ENCODE results near the gene TADA2A.
A peak's percentile ranks its signal among the peaks of the same experiment; 100 is the strongest.

The TADA2A gene

DNA sequence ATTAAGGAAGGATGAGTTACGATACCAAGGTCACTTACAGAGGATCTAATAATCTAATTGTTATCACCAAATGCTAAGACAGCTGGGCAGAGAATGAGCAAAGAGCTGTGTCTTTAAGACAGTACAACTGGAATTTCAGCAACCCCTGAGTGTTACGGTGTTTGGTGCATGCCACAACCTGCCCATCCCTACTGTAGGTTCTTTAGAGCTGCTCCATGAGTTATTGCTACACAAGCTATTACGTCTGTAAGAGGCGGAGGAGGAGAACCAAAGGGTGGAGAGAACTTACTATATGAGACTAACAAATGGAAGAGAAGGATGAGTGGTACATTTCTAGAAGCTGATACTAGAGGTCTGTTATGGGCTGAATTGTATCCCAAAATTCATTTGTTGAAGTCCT lies 45.1 kb upstream of the TADA2A start:
- POLR2A ChIA-PET: interaction anchor here (0.6 to 1.4 kb wide), 2 partner anchors 19 to 36 kb away, joined by 4 read pairs; no protein-coding TSS in a partner anchor
- Histone ChIP-seq H3K4me1 (ENCODE audit: control insufficient read depth, insufficient read depth, low read length) (peaks cover 7% of the 10 kb centered on the region), H3K9me3 (ENCODE audit: control insufficient read depth, insufficient read depth, low read depth, low read length) (no peaks in the 10 kb centered on the region), H3K4me3 (ENCODE audit: low read depth, low read length) (no peak overlapping the region), H3K27ac (ENCODE audit: extremely low read depth, low read depth, low read length) (no peak overlapping the region), H3K36me3 (ENCODE audit: control insufficient read depth in 2 of 2, insufficient read depth in 1 of 2, low read length in 2 of 2) (no peaks in the 10 kb centered on the region)
- CTCF ChIA-PET: interaction anchor here (0.9 to 3.2 kb wide), 4 partner anchors 9 to 38 kb away, joined by 3 to 41 read pairs (median 4); no protein-coding TSS in a partner anchor
- no peak for TF ChIP-seq ZNF157 (tag by site-specific recombination; IDR thresholded peaks at IDR 0.05)
- TF ChIP-seq ZNF600 (tag by site-specific recombination; IDR thresholded peaks at IDR 0.05): peak; percentile 96
- TF ChIP-seq, protein P1, sequence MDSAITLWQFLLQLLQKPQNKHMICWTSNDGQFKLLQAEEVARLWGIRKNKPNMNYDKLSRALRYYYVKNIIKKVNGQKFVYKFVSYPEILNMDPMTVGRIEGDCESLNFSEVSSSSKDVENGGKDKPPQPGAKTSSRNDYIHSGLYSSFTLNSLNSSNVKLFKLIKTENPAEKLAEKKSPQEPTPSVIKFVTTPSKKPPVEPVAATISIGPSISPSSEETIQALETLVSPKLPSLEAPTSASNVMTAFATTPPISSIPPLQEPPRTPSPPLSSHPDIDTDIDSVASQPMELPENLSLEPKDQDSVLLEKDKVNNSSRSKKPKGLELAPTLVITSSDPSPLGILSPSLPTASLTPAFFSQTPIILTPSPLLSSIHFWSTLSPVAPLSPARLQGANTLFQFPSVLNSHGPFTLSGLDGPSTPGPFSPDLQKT (IDR thresholded peaks at IDR 0.05; ENCODE audit: borderline replicate concordance, low read depth, low read length): no peak
- peak; percentile 37; the same call in 1 of the 2 replicates for TF ChIP-seq SP2 (tag by site-specific recombination; IDR thresholded peaks at IDR 0.05)
- TF ChIP-seq, protein P2, sequence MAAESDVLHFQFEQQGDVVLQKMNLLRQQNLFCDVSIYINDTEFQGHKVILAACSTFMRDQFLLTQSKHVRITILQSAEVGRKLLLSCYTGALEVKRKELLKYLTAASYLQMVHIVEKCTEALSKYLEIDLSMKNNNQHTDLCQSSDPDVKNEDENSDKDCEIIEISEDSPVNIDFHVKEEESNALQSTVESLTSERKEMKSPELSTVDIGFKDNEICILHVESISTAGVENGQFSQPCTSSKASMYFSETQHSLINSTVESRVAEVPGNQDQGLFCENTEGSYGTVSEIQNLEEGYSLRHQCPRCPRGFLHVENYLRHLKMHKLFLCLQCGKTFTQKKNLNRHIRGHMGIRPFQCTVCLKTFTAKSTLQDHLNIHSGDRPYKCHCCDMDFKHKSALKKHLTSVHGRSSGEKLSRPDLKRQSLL (tag by site-specific recombination; IDR thresholded peaks at IDR 0.05): no peak
- peak; percentile 17; the same call in 1 of the 2 replicates for TF ChIP-seq ZBTB21 (tag by site-specific recombination; IDR thresholded peaks at IDR 0.05)
- no peak for TF ChIP-seq MZF1 (tag by site-specific recombination; IDR thresholded peaks at IDR 0.05; ENCODE audit: borderline replicate concordance)
- peak; percentile 50 for TF ChIP-seq ZNF341 (tag by site-specific recombination; IDR thresholded peaks at IDR 0.05; ENCODE audit: low read depth)
- 0 out of 2 replicates have a peak, but pooled peaks have one; percentile 58 for TF ChIP-seq ZNF366 (tag by site-specific recombination; conservative IDR thresholded peaks at IDR 0.05)
- 0 out of 2 replicates have a peak, but pooled peaks have one; percentile 24 for TF ChIP-seq SP7 (tag by site-specific recombination; IDR thresholded peaks at IDR 0.05)
- no peak for TF ChIP-seq ZNF248 (tag by site-specific recombination; IDR thresholded peaks at IDR 0.05)
- TF ChIP-seq ZNF335 (tag by site-specific recombination; conservative IDR thresholded peaks at IDR 0.05): no peak
- peak; percentile 47; the same call in 1 of the 2 replicates for TF ChIP-seq ZNF394 (tag by site-specific recombination; IDR thresholded peaks at IDR 0.05; ENCODE audit: borderline replicate concordance)
- TF ChIP-seq, protein P3, sequence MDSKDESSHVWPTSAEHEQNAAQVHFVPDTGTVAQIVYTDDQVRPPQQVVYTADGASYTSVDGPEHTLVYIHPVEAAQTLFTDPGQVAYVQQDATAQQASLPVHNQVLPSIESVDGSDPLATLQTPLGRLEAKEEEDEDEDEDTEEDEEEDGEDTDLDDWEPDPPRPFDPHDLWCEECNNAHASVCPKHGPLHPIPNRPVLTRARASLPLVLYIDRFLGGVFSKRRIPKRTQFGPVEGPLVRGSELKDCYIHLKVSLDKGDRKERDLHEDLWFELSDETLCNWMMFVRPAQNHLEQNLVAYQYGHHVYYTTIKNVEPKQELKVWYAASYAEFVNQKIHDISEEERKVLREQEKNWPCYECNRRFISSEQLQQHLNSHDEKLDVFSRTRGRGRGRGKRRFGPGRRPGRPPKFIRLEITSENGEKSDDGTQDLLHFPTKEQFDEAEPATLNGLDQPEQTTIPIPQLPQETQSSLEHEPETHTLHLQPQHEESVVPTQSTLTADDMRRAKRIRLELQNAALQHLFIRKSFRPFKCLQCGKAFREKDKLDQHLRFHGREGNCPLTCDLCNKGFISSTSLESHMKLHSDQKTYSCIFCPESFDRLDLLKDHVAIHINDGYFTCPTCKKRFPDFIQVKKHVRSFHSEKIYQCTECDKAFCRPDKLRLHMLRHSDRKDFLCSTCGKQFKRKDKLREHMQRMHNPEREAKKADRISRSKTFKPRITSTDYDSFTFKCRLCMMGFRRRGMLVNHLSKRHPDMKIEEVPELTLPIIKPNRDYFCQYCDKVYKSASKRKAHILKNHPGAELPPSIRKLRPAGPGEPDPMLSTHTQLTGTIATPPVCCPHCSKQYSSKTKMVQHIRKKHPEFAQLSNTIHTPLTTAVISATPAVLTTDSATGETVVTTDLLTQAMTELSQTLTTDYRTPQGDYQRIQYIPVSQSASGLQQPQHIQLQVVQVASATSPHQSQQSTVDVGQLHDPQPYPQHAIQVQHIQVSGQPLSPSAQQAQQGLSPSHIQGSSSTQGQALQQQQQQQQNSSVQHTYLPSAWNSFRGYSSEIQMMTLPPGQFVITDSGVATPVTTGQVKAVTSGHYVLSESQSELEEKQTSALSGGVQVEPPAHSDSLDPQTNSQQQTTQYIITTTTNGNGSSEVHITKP (tag by site-specific recombination; IDR thresholded peaks at IDR 0.05): peak; percentile 91
- TF ChIP-seq, protein P4, sequence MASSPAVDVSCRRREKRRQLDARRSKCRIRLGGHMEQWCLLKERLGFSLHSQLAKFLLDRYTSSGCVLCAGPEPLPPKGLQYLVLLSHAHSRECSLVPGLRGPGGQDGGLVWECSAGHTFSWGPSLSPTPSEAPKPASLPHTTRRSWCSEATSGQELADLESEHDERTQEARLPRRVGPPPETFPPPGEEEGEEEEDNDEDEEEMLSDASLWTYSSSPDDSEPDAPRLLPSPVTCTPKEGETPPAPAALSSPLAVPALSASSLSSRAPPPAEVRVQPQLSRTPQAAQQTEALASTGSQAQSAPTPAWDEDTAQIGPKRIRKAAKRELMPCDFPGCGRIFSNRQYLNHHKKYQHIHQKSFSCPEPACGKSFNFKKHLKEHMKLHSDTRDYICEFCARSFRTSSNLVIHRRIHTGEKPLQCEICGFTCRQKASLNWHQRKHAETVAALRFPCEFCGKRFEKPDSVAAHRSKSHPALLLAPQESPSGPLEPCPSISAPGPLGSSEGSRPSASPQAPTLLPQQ (tag by site-specific recombination; IDR thresholded peaks at IDR 0.05): no peak
- TF ChIP-seq ZNF629 (tag by site-specific recombination; IDR thresholded peaks at IDR 0.05): peak; percentile 77
- TF ChIP-seq ZNF610 (tag by site-specific recombination; IDR thresholded peaks at IDR 0.05; ENCODE audit: borderline replicate concordance): peak; percentile 44; the same call in 1 of the 2 replicates
- TF ChIP-seq, protein P5, sequence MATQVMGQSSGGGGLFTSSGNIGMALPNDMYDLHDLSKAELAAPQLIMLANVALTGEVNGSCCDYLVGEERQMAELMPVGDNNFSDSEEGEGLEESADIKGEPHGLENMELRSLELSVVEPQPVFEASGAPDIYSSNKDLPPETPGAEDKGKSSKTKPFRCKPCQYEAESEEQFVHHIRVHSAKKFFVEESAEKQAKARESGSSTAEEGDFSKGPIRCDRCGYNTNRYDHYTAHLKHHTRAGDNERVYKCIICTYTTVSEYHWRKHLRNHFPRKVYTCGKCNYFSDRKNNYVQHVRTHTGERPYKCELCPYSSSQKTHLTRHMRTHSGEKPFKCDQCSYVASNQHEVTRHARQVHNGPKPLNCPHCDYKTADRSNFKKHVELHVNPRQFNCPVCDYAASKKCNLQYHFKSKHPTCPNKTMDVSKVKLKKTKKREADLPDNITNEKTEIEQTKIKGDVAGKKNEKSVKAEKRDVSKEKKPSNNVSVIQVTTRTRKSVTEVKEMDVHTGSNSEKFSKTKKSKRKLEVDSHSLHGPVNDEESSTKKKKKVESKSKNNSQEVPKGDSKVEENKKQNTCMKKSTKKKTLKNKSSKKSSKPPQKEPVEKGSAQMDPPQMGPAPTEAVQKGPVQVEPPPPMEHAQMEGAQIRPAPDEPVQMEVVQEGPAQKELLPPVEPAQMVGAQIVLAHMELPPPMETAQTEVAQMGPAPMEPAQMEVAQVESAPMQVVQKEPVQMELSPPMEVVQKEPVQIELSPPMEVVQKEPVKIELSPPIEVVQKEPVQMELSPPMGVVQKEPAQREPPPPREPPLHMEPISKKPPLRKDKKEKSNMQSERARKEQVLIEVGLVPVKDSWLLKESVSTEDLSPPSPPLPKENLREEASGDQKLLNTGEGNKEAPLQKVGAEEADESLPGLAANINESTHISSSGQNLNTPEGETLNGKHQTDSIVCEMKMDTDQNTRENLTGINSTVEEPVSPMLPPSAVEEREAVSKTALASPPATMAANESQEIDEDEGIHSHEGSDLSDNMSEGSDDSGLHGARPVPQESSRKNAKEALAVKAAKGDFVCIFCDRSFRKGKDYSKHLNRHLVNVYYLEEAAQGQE (tag by site-specific recombination; IDR thresholded peaks at IDR 0.05): no peak
- no peak for TF ChIP-seq ZNF211 (tag by site-specific recombination; IDR thresholded peaks at IDR 0.05; ENCODE audit: low read depth)
- no peak for TF ChIP-seq ZNF473 (tag by site-specific recombination; IDR thresholded peaks at IDR 0.05)
- no peak for TF ChIP-seq ZXDB (tag by site-specific recombination; IDR thresholded peaks at IDR 0.05)
- peak; percentile 100 for TF ChIP-seq ZNF701 (tag by site-specific recombination; IDR thresholded peaks at IDR 0.05)
- TF ChIP-seq, protein P6, sequence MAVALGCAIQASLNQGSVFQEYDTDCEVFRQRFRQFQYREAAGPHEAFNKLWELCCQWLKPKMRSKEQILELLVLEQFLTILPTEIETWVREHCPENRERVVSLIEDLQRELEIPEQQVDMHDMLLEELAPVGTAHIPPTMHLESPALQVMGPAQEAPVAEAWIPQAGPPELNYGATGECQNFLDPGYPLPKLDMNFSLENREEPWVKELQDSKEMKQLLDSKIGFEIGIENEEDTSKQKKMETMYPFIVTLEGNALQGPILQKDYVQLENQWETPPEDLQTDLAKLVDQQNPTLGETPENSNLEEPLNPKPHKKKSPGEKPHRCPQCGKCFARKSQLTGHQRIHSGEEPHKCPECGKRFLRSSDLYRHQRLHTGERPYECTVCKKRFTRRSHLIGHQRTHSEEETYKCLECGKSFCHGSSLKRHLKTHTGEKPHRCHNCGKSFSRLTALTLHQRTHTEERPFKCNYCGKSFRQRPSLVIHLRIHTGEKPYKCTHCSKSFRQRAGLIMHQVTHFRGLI (tag by site-specific recombination; IDR thresholded peaks at IDR 0.05): no peak
- TF ChIP-seq ZNF112 (tag by site-specific recombination; IDR thresholded peaks at IDR 0.05): no peak
- TF ChIP-seq IKZF3 (tag by site-specific recombination; IDR thresholded peaks at IDR 0.05): peak; percentile 71; the same call in 1 of the 2 replicates
- peak; percentile 37; the same call in 1 of the 2 replicates for TF ChIP-seq ZBTB17 (tag by site-specific recombination; IDR thresholded peaks at IDR 0.05)

Measured in HEK293 (cell line).